Karpas-422 (cell line): Measurements from ENCODE around the gene CARM1. TPM values are rescaled to one million over a fixed set of nuclear protein-coding genes. Genes with fewer than 3 reads are reported as not detected.

Experiments used
- DNase-seq: peaks from one replicate; pipeline ENCODE4 v3.0.0-alpha.2; 2015
- H2AFZ ChIP-seq: fragments of 200-600 bp; sonication (generic); 2 replicates; pipeline ENCODE4 v1.6.1; 2014; ENCODE audit warnings: antibody characterized with exemption, low read length, mixed read lengths
- H3K27ac ChIP-seq: fragments of 200-600 bp; sonication (generic); 2 replicates; pipeline ENCODE4 v1.5.1; 2014; ENCODE audit warnings: mild to moderate bottlenecking, low read length, moderate library complexity
- H3K27me3 ChIP-seq: fragments of 200-600 bp; sonication (generic); 2 replicates; pipeline ENCODE4 v1.6.1; 2014; ENCODE audit warnings: low read length, mixed read lengths
- H3K36me3 ChIP-seq: fragments of 200-600 bp; sonication (generic); 2 replicates; pipeline ENCODE4 v1.6.1; 2014; ENCODE audit warnings: low read length, mixed read lengths; ENCODE audit not compliant: insufficient read depth
- H3K4me1 ChIP-seq: fragments of 200-600 bp; sonication (generic); 2 replicates; pipeline ENCODE4 v1.6.1; 2014; ENCODE audit warnings: mild to moderate bottlenecking, low read length, mixed read lengths
- H3K4me2 ChIP-seq: fragments of 200-600 bp; sonication (generic); 2 replicates; pipeline ENCODE4 v1.6.1; 2014; ENCODE audit warnings: low read length, low read depth, mild to moderate bottlenecking; ENCODE audit not compliant: poor library complexity, severe bottlenecking
- H3K4me3 ChIP-seq: fragments of 200-600 bp; sonication (generic); 2 replicates; pipeline ENCODE4 v1.5.1; 2014; ENCODE audit warnings: mild to moderate bottlenecking, antibody characterized with exemption, low read length, mixed read lengths
- H3K79me2 ChIP-seq: fragments of 200-600 bp; sonication (generic); 2 replicates; pipeline ENCODE4 v1.6.1; 2014; ENCODE audit warnings: mild to moderate bottlenecking, low read length, mixed read lengths
- H3K9ac ChIP-seq: fragments of 200-600 bp; sonication (generic); 2 replicates; pipeline ENCODE4 v1.6.0; 2014; ENCODE audit warnings: low read length
- H3K9me2 ChIP-seq: fragments of 200-600 bp; sonication (generic), shearing (Covaris generic); replicated peaks from 2 replicates; pipeline ENCODE4 v1.6.0; 2014; ENCODE audit warnings: mild to moderate bottlenecking, low read length, moderate library complexity; ENCODE audit not compliant: insufficient read depth
- H3K9me3 ChIP-seq: fragments of 300-700, 200-600 bp; sonication (generic); 2 replicates; pipeline ENCODE4 v1.6.1; 2014; ENCODE audit warnings: low read length, mixed read lengths
- H4K20me1 ChIP-seq: fragments of 200-600 bp; sonication (generic); 2 replicates; pipeline ENCODE4 v1.6.1; 2014; ENCODE audit warnings: mild to moderate bottlenecking, antibody characterized with exemption, low read length, low read depth; ENCODE audit not compliant: insufficient read depth
- total RNA-seq: library from RNA; depleted of rRNA; stranded (reverse); fragments of >200 nt; shearing (Covaris generic); gene quantifications from 2 replicates; pipeline ENCODE4 v1.2.3, GENCODE V29; 2014; ENCODE audit warnings: low replicate concordance

Gene CARM1
- total RNA-seq, 1 experiment from 2014 or later: 38.2 TPM

DNA sequence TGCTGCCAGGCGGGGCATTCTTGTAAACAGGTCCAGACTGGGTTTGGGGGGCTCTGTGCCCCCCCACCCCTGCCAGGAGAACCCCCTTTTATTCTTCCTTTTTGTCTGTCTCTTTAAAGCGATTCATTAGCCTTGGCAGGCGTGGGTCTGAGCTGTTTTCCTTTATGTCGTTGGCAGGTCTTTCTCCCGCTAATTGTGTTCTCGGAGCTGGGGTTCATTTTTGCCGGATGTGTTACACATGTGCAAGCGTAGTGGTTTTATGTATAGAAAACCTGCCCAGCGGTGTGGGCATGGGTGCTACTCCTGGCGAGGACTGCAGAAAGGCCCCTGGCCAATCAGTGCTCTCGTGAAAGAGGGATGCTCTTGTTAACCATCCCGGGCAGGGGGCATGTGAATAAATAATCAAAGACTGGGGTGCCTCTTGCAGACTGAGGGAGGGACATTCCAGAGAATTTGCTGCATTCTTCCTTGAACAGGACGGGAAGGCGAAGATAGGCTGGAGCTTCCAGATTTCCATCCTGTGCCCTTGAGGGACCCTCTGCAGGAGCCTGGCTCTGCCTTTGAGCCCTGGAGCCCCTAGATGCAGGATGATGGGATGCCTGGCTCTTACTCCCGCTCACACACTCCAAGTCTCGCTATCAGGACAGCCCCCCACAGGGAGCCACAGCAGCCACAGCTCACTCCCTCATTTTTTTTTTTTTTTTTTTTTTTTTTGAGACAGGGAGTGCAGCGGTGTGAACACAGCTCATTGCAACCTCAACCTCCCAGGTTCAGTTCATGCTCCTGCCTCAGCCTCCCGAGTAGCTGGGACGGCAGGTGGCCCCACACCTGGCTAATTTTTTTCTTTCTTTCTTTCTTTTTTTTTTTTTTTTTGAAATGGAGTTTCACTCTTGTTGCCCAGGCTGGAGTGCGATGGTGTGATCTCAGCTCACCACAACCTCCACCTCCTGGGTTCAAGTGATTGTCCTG, 14.1 kb downstream of the CARM1 start:
- Histone ChIP-seq H3K79me2 (peaks cover 80% of the 10 kb centered on the region), H3K9me2 (no peaks in the 10 kb centered on the region), H3K4me2 (no peak overlapping the region), H3K9me3 (no peaks in the 10 kb centered on the region), H3K4me1 (peaks cover 56% of the 10 kb centered on the region), H3K27me3 (no peaks in the 10 kb centered on the region), H3K27ac (no peak overlapping the region), H2AFZ (no peak overlapping the region), H3K36me3 (no peaks in the 10 kb centered on the region), H3K4me3 (no peak overlapping the region), H4K20me1 (no peaks in the 10 kb centered on the region), H3K9ac (no peak overlapping the region)
- DNase-seq: no peak

DNA sequence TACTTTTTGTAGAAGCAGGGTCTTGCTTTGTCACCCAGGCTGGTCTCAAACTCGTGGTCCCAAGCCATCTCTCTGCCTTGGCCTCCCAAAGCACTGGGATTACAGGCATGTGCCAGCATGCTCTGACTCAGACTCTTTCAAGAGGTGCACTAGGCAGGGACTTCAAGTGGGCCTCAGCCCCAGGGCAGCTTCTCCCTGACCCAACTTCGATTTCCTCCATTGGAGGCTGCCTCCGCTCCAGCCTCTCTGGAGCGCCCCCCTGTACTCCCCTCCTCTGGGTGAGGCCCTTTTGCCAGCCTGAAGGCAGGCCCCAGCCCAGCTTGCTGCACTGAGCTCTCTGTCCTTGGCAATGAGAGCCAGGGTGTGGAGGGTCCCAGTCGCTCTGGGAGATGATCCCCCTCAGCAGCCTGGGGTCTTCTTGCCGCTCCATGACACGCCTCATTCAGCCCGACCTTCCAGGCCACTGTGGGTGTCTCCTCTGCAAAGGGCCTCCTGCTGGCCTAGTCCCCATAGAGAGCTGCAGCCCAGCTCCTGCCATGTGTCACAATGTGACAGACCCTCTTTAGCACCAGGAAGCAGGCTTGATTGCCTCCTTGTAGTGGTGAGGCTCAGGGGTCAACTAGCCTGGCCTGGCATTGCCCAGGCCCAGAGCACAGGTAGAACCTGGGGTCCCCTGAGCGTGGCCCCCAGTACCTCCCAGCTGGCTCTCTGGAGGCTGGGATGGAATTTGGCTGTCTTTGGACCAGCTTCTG, 16.4 kb downstream of the CARM1 start:
- no peaks in the 10 kb centered on the region for H3K36me3 ChIP-seq
- H3K4me1 ChIP-seq: peaks cover 55% of the 10 kb centered on the region
- DNase-seq: peak; percentile 76
- H3K9me2 ChIP-seq: no peaks in the 10 kb centered on the region
- H3K9me3 ChIP-seq: no peaks in the 10 kb centered on the region
- no peaks in the 10 kb centered on the region for H4K20me1 ChIP-seq
- peaks cover 75% of the 10 kb centered on the region for H3K79me2 ChIP-seq
- peak overlapping the region; percentile 70 for H3K4me2 ChIP-seq
- no peaks in the 10 kb centered on the region for H3K27me3 ChIP-seq
- peak overlapping the region; percentile 98 for H3K27ac ChIP-seq
- peak overlapping the region; percentile 58 for H3K4me3 ChIP-seq
- H2AFZ ChIP-seq: no peak overlapping the region
- H3K9ac ChIP-seq: peak overlapping the region; percentile 78

DNA sequence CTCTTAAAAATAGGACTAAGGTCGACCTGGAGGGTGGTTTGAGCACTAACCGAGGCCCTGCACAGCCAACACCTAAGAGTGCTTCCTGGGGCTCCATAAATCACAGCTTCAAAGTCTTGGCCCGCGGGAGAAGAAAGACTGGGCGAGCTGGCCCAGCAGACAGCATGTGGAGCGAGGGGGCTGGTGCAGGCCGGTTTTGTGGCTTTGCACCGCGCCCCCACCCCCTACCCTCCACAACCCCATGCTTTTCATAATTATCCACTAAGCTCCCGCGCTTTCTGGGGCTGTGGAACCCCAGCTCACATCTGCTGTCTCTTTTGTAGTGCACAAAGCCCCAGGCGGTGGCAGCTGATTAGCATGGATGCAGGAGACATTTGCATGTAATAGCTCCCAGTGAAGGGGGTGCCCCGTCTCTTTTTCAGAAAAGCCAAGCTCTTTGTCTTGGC, 17.1 kb downstream of the CARM1 start:
- H3K79me2 ChIP-seq: peaks cover 71% of the 10 kb centered on the region

DNA sequence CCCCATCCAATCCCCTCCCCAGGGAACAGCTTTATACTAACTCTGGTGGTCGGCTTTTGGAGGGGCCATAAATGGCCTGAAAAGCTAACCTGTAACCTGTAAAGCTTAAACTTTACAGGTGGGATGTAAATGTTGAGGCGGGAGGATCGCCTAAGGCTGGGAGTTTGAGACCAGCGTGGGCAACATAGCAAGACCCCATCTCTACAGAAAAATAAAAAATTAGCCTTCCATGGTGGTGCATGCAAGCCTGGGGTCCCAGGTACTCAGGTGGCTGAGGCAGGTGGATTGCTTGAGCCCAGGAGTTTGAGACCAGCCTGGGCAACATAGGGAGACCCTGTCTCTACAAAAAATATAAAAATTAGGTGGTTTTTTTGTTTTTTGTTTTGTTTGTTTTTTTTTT, 18.5 kb downstream of the CARM1 start:
- peaks cover 70% of the 10 kb centered on the region for H3K4me1 ChIP-seq
- H3K9me2 ChIP-seq: no peaks in the 10 kb centered on the region
- peak overlapping the region; percentile 33 for H3K9ac ChIP-seq
- peaks cover 75% of the 10 kb centered on the region for H3K79me2 ChIP-seq
- DNase-seq: no peak
- H3K9me3 ChIP-seq: no peaks in the 10 kb centered on the region
- H3K4me3 ChIP-seq: no peak overlapping the region
- H3K4me2 ChIP-seq: no peak overlapping the region
- no peaks in the 10 kb centered on the region for H3K27me3 ChIP-seq
- H3K27ac ChIP-seq: peak overlapping the region; percentile 98
- H4K20me1 ChIP-seq: no peaks in the 10 kb centered on the region
- no peaks in the 10 kb centered on the region for H3K36me3 ChIP-seq
- no peak overlapping the region for H2AFZ ChIP-seq

More for the DNA sequence above, 17.1 kb downstream of the CARM1 start:
- Histone ChIP-seq H4K20me1 (no peaks in the 10 kb centered on the region), H3K27ac (peak overlapping the region; percentile 98), H3K9me2 (no peaks in the 10 kb centered on the region), H2AFZ (no peak overlapping the region), H3K27me3 (no peaks in the 10 kb centered on the region), H3K9me3 (no peaks in the 10 kb centered on the region), H3K36me3 (no peaks in the 10 kb centered on the region), H3K4me3 (peak overlapping the region; percentile 58), H3K9ac (peak overlapping the region; percentile 78), H3K4me2 (peak overlapping the region; percentile 70), H3K4me1 (peaks cover 55% of the 10 kb centered on the region)
- peak; percentile 96 for DNase-seq

DNA sequence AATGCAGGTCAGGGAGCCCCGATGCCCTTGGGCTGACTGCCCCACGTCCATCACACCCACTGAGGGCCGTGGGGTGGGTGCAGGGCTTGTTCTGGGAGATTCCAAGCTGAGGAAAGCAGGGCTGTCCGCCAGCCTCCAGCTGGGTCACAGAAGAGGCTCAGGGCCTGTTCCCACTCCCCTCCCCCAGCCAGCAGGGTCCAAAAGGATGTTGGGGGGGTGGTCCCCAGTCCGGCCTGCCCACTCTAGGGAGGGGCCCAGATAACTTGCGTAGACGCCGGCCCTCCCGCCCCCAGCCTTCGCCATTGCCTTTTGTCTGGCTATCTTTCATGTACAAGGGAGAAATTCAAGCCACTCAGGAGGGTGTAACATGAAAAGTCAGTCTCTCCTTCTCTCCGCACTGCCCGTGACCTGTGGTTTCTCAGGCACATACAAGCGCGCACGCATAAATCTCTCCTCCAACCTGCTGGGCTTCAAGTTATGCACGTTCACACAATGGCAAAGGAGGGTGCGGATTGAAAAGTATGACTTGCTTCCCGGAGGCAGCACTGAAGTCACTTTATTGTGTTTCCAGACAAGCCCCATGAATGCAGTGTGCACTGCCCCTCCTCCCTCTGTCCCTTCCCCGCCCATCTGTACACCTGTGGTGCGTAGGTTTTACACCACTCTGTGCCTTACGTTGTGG, 20.2 kb downstream of the CARM1 start:
- Histone ChIP-seq H3K36me3 (no peaks in the 10 kb centered on the region), H3K9ac (no peak overlapping the region), H4K20me1 (no peaks in the 10 kb centered on the region), H3K4me1 (peaks cover 72% of the 10 kb centered on the region), H3K79me2 (peaks cover 75% of the 10 kb centered on the region), H3K4me2 (no peak overlapping the region), H3K4me3 (no peak overlapping the region), H3K27ac (peak overlapping the region; percentile 46), H2AFZ (no peak overlapping the region), H3K9me3 (no peaks in the 10 kb centered on the region), H3K27me3 (no peaks in the 10 kb centered on the region), H3K9me2 (no peaks in the 10 kb centered on the region)
- DNase-seq: no peak

DNA sequence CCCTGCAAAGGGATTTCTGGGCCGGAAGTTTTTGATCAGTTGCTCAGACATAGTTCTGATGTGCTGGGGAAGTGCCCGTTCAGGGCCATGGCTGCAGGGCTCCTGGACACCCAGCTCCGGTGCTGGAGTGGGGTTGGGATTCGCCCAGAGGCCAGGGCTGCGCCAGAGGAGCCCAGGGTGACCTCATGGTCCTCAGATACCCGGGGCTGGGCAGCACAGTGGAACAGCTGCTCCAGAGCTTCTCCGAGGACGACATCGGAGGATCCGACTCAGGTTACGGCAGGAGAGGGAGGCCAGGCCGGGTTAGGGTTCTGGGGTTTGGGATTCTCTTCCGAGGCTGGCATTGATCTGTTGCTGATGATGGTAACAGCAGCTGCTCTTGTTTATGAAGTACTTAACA, 20.9 kb downstream of the CARM1 start:
- Histone ChIP-seq H3K79me2 (peaks cover 75% of the 10 kb centered on the region), H2AFZ (no peak overlapping the region), H3K27ac (no peak overlapping the region), H3K9ac (no peak overlapping the region), H3K4me3 (no peak overlapping the region), H3K9me2 (no peaks in the 10 kb centered on the region), H3K4me1 (peaks cover 72% of the 10 kb centered on the region), H3K27me3 (no peaks in the 10 kb centered on the region), H3K9me3 (no peaks in the 10 kb centered on the region), H3K4me2 (no peak overlapping the region), H4K20me1 (peaks cover 4% of the 10 kb centered on the region; the same call in 1 of the 2 replicates), H3K36me3 (no peaks in the 10 kb centered on the region)
- DNase-seq: no peak

DNA sequence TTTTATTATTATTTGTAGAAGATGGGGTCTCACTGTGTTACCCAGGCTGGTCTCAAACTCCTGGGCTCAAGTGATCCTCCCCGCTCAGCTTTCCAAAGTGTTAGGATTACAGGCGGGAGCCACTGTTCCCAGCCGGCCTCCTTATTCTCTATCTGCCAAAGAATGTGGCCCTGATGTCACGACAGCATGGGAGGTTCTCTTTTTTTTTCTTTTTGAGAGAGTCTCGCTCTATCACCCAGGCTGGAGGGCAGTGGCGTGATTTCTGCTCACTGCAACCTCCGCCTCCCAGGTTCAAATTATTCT, 23.5 kb downstream of the CARM1 start:
- no peaks in the 10 kb centered on the region for H3K9me3 ChIP-seq
- H2AFZ ChIP-seq: no peak overlapping the region
- no peaks in the 10 kb centered on the region for H3K9me2 ChIP-seq
- no peak for DNase-seq
- H3K4me1 ChIP-seq: peaks cover 49% of the 10 kb centered on the region
- no peaks in the 10 kb centered on the region for H3K27me3 ChIP-seq
- peak overlapping the region; percentile 88; the same call in 1 of the 2 replicates for H3K27ac ChIP-seq
- no peak overlapping the region for H3K4me3 ChIP-seq
- H3K9ac ChIP-seq: peak overlapping the region; percentile 75; the same call in 1 of the 2 replicates
- peaks cover 7% of the 10 kb centered on the region; the same call in 1 of the 2 replicates for H4K20me1 ChIP-seq
- peaks cover 87% of the 10 kb centered on the region for H3K79me2 ChIP-seq
- peak overlapping the region; percentile 68 for H3K4me2 ChIP-seq
- no peaks in the 10 kb centered on the region for H3K36me3 ChIP-seq
